Sigmoid colon (tissue), 4 donors: ENCODE data around the gene LSM12.

Source experiments
- POLR2AphosphoS5 ChIP-seq, 4 donors: sonication (generic); formaldehyde crosslinking; IDR thresholded peaks; one replicate each; pipeline ENCODE4 v1.6.1; 2017; ENCODE audit warnings: antibody characterized with exemption in 4 of 4
- TF ChIP-seq, protein P1 (sequence below), 4 experiments: fragments of 450-650 bp in 3 of 4; fragments of 200-600 bp in 1 of 4; IDR thresholded peaks; one replicate each; pipeline ENCODE4 v1.5.1; 2016 to 2019; ENCODE audit warnings: antibody characterized with exemption in 4 of 4, mild to moderate bottlenecking in 3 of 4, moderate library complexity in 2 of 4

DNA sequence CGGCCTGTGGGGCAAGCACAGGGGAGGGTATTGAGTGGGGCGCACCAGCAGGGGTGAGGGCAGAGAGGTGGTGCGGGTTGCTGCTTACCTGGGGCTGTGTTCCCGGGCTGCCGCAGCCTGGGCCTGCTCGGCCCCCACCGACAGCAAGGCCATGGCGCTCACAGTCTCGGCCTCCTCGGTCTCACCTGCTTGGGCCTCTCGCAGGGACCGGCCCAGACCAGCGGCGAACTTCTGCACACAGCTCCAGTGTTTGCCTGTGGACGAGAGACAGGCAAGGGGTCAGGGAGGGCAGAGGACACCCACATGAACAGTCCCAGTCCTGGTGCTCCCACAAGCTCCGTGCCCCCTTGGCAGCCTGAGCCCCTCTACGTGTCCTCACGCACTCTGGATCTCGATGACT is 11.9 kb upstream of the LSM12 start:
- no peak for TF ChIP-seq POLR2AphosphoS5 (IDR thresholded peaks at IDR 0.05)
- TF ChIP-seq, protein P1, sequence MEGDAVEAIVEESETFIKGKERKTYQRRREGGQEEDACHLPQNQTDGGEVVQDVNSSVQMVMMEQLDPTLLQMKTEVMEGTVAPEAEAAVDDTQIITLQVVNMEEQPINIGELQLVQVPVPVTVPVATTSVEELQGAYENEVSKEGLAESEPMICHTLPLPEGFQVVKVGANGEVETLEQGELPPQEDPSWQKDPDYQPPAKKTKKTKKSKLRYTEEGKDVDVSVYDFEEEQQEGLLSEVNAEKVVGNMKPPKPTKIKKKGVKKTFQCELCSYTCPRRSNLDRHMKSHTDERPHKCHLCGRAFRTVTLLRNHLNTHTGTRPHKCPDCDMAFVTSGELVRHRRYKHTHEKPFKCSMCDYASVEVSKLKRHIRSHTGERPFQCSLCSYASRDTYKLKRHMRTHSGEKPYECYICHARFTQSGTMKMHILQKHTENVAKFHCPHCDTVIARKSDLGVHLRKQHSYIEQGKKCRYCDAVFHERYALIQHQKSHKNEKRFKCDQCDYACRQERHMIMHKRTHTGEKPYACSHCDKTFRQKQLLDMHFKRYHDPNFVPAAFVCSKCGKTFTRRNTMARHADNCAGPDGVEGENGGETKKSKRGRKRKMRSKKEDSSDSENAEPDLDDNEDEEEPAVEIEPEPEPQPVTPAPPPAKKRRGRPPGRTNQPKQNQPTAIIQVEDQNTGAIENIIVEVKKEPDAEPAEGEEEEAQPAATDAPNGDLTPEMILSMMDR (IDR thresholded peaks at IDR 0.05) = no peak
